Suprapubic skin (tissue), 4 donors: ENCODE measurements around the gene TLE4.

ENCODE experiments used
- EP300 ChIP-seq: sonication (generic); formaldehyde crosslinking; IDR thresholded peaks from one replicate; pipeline ENCODE4 v1.6.1; 2017; ENCODE audit warnings: antibody characterized with exemption
- POLR2A ChIP-seq, 2 donors: fragments of 450-650 bp; IDR thresholded peaks; one replicate each; pipeline ENCODE4 v1.6.1; 2017; ENCODE audit warnings: antibody characterized with exemption in 2 of 2, mild to moderate bottlenecking in 2 of 2, moderate library complexity in 2 of 2
- POLR2AphosphoS5 ChIP-seq, 3 donors: sonication (generic); formaldehyde crosslinking; IDR thresholded peaks; one replicate each; pipeline ENCODE4 v1.6.1; 2017; ENCODE audit warnings: antibody characterized with exemption in 3 of 3
- TF ChIP-seq, protein P1 (sequence below), 2 donors: fragments of 200-600 bp in 1 of 2; fragments of 450-650 bp in 1 of 2; sonication (generic) in 1 of 2; IDR thresholded peaks; one replicate each; pipeline ENCODE4 v1.5.1; 2016 to 2019; ENCODE audit warnings: antibody characterized with exemption in 2 of 2, mild to moderate bottlenecking in 1 of 2, moderate library complexity in 1 of 2

DNA sequence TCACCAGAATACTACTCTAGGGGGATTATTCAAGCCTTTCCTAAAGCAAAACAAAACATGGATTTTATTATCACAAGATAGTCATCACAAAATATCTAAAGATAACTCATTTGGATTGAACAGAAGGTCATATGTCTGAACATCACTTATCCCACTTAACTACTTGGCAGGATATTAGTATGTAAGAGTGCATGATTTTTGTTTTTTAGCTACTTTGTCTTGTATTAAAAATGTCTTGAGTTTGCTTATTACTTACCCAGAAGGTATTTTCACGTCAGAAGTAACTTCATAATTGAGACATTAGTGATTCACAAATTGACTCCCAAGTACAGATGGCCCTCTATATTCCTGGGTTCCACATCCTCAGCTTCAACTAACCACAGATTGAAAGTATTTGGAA lies 113.8 kb downstream of the TLE4 start:
- TF ChIP-seq, protein P1, sequence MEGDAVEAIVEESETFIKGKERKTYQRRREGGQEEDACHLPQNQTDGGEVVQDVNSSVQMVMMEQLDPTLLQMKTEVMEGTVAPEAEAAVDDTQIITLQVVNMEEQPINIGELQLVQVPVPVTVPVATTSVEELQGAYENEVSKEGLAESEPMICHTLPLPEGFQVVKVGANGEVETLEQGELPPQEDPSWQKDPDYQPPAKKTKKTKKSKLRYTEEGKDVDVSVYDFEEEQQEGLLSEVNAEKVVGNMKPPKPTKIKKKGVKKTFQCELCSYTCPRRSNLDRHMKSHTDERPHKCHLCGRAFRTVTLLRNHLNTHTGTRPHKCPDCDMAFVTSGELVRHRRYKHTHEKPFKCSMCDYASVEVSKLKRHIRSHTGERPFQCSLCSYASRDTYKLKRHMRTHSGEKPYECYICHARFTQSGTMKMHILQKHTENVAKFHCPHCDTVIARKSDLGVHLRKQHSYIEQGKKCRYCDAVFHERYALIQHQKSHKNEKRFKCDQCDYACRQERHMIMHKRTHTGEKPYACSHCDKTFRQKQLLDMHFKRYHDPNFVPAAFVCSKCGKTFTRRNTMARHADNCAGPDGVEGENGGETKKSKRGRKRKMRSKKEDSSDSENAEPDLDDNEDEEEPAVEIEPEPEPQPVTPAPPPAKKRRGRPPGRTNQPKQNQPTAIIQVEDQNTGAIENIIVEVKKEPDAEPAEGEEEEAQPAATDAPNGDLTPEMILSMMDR (IDR thresholded peaks at IDR 0.05) = no peak
- TF ChIP-seq POLR2AphosphoS5 (IDR thresholded peaks at IDR 0.05) (no peak), POLR2A (IDR thresholded peaks at IDR 0.05) (no peak), EP300 (no peak)
